Putamen (tissue), 1 donor: ENCODE measurements around the gene NELFA.

ENCODE experiments used
- DNase-seq: peaks from one replicate; pipeline ENCODE4 v3.0.0-alpha.2; 2016; ENCODE audit warnings: low spot score

NELFA gene

DNA sequence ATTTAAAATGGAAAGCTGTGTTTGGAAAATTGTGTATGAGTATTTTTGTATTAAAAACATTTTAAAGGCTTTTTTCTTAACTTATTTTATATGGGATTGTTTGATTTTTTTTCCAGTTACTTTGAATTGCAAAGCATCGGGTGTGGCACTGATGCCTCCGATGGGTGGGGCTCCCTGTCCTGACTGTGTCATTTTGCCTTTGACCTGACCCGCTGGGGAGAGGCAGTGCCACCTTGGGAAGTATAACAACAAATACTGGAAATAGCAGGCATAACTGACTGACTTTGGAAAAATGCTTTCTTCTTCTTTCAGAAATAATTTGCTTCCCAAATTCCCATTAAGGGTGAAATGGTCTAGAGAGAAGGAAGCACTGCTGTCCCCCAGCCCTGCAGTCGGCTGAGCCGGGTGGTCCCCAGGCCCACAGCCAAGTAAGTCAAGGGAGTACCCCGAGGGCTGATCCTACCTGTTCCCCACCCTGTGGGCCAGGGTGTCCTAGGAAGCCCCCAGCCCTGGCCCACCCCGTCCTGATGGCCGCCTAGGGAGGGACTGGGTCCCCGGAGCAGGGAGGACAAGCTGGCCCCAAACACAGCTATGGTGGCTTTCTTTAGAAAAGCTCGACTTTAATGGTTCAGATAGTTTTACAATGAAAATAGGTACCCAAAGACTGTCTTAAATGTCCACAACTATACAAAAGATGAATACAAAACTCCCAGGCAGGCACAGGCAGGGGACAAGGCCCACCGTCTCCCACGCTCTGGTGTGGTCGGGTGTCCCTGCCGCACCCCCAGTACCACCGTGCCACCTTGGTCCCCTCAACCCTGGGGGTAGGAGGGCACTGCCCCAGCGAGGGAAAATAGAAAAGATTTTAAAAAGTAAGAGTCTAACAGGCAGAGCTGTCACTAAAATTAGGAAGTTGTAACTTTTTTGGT is 26.4 kb downstream of the NELFA start:
- DNase-seq = no peak

GRCh38 chr4:1981251-1982058 is 27.3 kb downstream of the NELFA start:
- no peak for DNase-seq

DNA sequence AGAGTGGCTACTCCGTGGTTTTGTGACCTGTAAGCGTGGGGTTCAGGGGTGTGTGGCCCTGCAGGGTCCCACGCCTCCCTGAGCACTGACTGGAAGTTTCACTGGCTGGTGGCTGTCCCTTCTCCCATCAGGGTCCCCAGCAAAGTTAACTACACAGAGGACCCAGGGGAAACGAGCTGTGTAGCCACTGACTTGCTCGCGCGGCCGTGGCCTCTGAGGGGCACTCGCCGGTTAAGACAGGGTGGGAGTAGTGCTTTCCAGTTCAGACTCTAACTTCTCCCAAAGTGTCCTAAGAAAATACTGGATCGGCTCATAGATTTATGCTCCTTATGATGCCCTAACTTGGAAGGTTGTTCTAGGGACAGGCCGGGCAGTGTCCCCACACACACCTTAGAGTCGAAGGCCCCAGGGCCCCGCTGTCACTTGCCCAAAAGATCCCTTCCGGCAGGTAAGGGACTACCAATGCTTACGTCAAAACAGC is 28.2 kb downstream of the NELFA start:
- no peak for DNase-seq

DNA sequence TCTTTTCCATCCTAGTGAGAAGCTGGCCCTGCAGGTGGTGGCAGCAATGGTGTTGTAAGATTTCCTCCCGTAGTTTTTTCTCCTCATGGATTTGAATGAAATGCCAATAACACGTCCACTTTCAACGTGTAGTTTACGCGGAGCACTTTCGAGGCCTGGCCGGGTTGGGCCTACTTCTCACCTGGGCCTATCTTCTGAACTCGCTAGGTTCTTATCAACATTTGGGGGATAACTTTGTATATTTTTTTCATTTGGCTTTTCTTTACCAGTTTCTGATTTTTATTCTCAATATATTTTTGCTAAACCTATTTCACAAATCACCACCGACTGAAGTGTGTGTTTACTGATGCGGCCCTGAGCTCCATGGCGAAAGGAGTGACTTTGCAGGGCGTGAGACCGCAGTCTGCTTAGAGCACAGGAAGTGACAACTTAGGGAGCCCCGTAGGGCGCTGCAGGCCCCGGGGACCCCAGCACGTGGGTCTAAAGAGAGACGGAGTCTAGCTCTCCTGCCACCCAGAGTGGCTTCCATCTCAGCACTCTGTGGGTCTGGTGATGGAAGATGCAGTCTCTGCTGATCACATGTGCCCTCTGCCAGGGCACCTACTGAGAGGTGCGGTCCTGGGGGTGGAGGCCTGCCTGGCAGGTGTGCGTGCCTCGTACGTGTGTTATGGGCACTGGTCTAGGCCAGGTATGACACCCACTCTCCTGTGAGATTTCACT is 29.1 kb downstream of the NELFA start:
- no peak for DNase-seq

DNA sequence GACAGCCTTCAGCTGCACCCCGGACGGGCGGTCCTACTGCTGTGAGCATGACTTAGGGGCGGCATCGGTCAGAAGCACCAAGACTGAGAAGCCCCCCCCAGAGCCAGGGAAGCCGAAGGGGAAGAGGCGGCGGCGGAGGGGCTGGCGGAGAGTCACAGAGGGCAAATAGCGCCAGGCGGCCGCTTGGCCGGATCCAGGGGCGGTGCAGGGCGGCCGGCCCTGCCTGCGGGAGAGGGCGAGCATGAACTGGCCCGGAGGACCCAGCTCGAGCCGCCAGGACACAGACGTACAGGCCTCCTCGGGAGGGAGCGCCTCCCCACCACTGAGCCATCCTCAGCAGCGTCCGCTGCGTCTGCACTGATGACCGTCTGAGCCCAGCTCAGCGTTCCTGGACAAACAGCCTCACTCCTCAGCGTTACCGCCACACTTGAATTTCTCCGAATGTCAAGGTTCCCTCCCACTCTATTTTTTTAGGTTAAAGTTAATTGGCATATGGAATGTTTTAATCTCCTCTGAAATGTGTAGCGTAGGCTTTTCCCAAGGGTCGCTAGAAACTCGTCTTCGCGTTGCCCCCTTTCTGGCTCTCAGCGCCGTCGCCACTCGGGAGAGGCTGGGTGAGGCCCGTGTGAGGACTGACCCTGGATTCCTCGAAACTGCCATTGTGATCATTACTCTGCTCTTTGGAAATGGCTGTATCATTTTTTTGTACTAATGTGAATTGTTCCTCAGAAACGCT is 29.9 kb downstream of the NELFA start:
- no peak for DNase-seq

DNA sequence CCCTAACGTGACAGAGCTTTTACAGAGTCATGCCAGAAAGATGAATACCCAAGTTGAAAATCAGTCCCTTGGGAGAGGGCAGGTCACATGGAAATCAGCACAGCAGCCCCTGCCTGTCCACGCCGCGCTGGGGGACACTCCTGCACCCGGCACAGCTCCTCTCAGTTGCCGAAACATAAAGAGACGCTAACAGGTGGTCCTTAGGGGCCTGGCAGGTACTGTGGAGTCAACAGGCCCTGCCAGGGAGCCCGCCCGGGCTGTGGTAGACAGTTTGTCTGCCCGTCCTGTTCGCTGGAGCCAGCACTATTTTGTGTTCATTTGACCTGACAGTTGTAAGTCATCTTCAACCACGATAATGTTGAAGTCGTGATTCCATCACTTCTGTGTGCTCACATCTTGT is 30.5 kb downstream of the NELFA start:
- DNase-seq = no peak

DNA sequence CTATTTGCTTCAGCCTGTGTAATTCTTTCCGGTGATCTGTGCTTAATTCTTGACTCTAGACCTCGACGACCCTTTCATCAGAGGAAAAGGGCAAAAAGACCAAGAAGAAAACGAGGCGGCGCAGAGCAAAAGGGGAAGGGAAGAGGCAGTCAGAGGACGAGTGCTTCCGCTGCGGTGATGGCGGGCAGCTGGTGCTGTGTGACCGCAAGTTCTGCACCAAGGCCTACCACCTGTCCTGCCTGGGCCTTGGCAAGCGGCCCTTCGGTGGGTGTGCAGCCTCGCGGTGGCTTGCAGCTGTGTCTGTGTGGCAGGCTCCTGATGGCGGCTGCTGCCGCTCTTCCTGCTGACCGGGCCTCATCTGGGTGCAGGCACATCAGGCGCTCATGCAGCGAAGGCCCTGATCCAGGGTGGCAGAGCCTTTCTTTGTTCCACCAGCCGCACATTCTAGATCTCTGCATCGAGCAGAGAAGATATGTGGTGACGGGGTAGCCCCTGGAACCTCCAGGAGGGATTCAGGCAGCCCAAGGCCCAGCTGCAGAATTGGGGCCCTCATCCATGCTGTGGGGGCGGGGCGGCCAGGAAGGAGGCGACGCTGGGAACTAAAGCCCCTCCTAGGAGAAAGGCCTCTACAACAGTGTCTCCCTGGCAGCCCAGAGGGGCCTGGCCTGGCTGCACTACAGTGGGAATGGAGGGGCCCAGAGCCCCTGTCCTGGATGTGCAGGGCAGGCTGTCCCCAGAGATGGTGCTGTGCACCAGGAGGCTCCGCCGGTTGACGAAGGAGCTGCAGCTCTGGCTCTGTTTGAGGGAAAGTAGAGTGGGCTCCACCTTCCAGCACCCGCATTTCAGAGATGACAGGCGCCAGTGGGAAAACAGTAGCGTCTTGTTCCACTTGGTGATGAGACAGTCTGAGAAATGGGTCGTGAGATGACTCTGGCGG is 32.1 kb downstream of the NELFA start:
- no peak for DNase-seq

DNA sequence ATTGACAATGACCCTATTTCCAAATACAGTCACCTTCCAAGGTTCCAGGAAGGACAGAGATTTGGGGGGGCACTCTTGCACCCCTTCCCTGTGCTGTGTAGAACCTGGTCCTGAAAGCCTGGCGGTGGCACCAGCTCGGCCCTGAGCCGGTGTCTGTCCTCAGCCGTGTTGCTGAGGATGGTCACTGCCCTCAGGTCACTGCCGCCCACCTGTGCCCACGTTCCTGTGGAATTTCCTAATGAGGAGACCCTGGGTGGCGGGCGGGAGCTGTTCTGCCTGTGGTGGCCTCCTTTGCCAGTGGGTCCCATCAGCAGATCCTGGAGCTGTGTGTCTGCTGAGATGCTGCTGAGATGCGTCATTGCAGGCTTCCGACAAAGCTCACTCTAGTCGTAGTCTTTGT is 32.9 kb downstream of the NELFA start:
- DNase-seq = no peak

DNA sequence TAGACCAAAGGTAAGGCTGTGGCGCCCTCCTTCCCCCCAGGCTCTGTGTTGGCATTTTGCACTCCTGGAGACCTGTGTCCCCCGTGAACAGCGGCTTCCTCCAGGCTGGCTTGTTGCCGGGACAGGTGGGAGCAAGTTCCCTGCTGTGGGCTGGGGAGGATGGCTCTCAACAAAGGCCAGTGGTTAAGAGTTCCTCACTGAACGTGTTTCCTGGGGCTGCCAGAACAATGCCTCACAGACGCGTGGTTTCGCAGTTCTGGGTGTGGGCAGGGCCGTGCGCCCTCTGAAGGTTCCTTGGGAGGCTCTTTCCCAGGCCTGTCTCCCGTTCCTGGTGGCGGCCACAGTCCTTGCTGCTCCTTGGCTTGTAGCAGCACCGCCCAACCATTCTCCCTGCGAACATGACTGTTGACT is 33.4 kb downstream of the NELFA start:
- no peak for DNase-seq

GRCh38 chr4:1974840-1975239 is 33.9 kb downstream of the NELFA start:
- no peak for DNase-seq

- DNase-seq = no peak
Observed at GRCh38 chr4:1973661-1974060, 35.1 kb downstream of the NELFA start.

DNA sequence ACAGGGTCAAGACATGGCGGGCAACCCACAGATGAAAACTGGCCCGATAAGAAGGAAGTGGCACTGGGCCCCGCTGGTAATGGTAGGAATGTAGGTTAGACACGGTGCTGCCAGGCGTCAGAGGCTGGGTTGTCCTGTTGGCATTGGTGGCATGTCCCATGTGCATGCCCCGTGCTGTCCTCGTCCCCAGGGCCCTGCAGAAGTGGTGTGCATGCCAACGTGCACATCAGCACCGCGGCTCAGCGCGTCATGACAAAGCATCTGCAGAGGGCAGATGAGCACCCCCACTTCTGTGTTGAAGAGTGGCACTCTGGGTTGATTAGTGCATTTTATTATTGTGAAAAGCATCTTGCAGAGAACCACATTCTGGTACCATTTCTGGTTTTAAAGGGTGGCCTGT is 35.6 kb downstream of the NELFA start:
- DNase-seq = no peak

DNA sequence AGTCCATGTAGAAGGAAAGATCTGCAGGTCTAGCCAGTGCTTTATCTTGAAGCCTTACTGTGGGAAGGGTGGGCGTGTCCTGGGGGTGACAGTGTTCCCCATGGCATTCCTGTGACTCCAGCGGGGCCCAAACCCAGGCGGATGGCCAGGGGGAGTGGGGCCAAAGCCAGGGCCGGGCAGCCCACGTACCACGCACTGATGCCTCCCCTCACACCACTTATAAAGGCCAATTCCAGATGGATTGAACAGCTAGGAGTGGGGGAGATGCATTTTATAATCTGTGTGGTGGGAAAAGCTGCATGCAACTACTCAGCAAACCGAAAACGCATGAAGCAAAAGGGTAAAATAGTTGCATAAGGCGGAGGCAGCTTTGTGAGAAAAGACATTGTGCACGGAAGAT is 36.4 kb downstream of the NELFA start:
- no peak for DNase-seq

- DNase-seq = no peak
Observed at GRCh38 chr4:1971456-1972200, 37.1 kb downstream of the NELFA start.

DNA sequence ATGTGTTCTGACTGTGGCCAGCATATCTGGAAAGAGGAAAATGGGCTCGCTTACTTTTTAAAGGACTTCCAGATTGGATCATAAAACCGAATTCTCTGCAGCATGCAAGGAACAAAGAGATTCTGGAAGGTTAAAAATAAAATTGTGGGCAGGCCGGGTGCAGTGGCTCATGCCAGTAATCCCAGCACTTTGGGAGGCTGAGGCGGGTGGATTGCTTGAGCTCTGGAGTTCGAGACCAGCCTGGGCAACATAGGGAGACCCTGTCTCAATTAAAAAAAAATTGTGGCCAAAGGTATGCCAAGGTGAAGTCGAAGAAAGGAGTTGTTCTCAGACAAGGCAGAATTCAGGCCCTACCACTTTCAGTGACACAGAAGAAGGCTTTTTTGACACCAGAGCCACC is 37.8 kb downstream of the NELFA start:
- no peak for DNase-seq

GRCh38 chr4:1969928-1970723 is 38.6 kb downstream of the NELFA start:
- DNase-seq = no peak

- DNase-seq = no peak
Observed at GRCh38 chr4:1968686-1969295, 40.0 kb downstream of the NELFA start.

GRCh38 chr4:1967512-1968149 is 41.1 kb downstream of the NELFA start:
- DNase-seq = no peak
